Liver (tissue), 9 donors: ENCODE results near the gene PPP4R4. TPM values are rescaled to one million over a fixed set of nuclear protein-coding genes. Genes with fewer than 3 reads are reported as not detected.

ENCODE experiments used
- DNase-seq: peaks from one replicate; pipeline ENCODE4 v3.0.0-alpha.2; 2017; ENCODE audit warnings: low spot score
- H3K27ac ChIP-seq, 2 donors: one replicate each; pipeline ENCODE4 v1.7.0; 2013; ENCODE audit warnings: inconsistent platforms in 2 of 2, low read length in 2 of 2, control low read depth in 1 of 2, low read depth in 1 of 2, mild to moderate bottlenecking in 1 of 2
- H3K27me3 ChIP-seq, 4 donors: one replicate each; pipeline versions ENCODE4 v1.6.1 to v1.7.0; 2013; ENCODE audit warnings: low read length in 3 of 4, inconsistent platforms in 1 of 4, mild to moderate bottlenecking in 1 of 4, moderate library complexity in 1 of 4; ENCODE audit not compliant: control insufficient read depth in 4 of 4, insufficient read depth in 4 of 4
- H3K36me3 ChIP-seq, 4 donors: one replicate each; pipeline versions ENCODE4 v1.6.1 to v1.7.0; 2013; ENCODE audit warnings: low read length in 3 of 4, mild to moderate bottlenecking in 3 of 4, low read depth in 1 of 4, moderate library complexity in 1 of 4; ENCODE audit not compliant: control insufficient read depth in 4 of 4, insufficient read depth in 3 of 4
- H3K4me1 ChIP-seq, 4 donors: one replicate each; pipeline versions ENCODE4 v1.6.1 to v1.7.0; 2013; ENCODE audit warnings: low read length in 3 of 4, mild to moderate bottlenecking in 3 of 4, moderate library complexity in 1 of 4; ENCODE audit not compliant: control insufficient read depth in 4 of 4, insufficient read depth in 4 of 4
- H3K4me3 ChIP-seq, 3 donors: one replicate each; pipeline versions ENCODE4 v1.6.1 to v1.7.0; 2013; ENCODE audit warnings: low read length in 3 of 3, control low read depth in 1 of 3, low read depth in 1 of 3, mild to moderate bottlenecking in 1 of 3
- H3K9ac ChIP-seq, 2 donors: one replicate each; pipeline ENCODE4 v1.7.0; 2013; ENCODE audit warnings: low read length in 2 of 2, mild to moderate bottlenecking in 2 of 2, moderate library complexity in 2 of 2, control low read depth in 1 of 2, low read depth in 1 of 2
- H3K9me3 ChIP-seq, 4 donors: one replicate each; pipeline versions ENCODE4 v1.6.1 to v1.7.0; 2013; ENCODE audit warnings: low read length in 3 of 4; ENCODE audit not compliant: control insufficient read depth in 4 of 4
- CTCF ChIP-seq: fragments of 150-350 bp; IDR thresholded peaks from 2 replicates; pipeline ENCODE4 v1.5.1; 2017; ENCODE audit warnings: improper control_type of control experiment, low read depth, low read length; ENCODE audit not compliant: missing input control
- EGR1 ChIP-seq, 2 donors: IDR thresholded peaks; 2 replicates each; pipeline ENCODE4 v1.6.1; 2016 to 2018; ENCODE audit warnings: antibody characterized with exemption in 2 of 2, low read depth in 2 of 2
- FOXA1 ChIP-seq: IDR thresholded peaks from 2 replicates; pipeline ENCODE4 v1.6.1; 2016; ENCODE audit warnings: antibody characterized with exemption
- FOXA2 ChIP-seq: IDR thresholded peaks from 2 replicates; pipeline ENCODE4 v1.6.1; 2016; ENCODE audit warnings: antibody characterized with exemption
- GABPA ChIP-seq, 2 donors: IDR thresholded peaks in 1 of 2; conservative IDR thresholded peaks in 1 of 2; 2 replicates each; pipeline ENCODE4 v1.6.1; 2016; ENCODE audit warnings: antibody characterized with exemption in 2 of 2, mild to moderate bottlenecking in 1 of 2, moderate library complexity in 1 of 2
- HNF4A ChIP-seq, 2 donors: conservative IDR thresholded peaks; 2 replicates each; pipeline ENCODE4 v1.6.1; 2016; ENCODE audit warnings: antibody characterized with exemption in 2 of 2, mild to moderate bottlenecking in 2 of 2
- HNF4G ChIP-seq: IDR thresholded peaks from 2 replicates; pipeline ENCODE4 v1.6.1; 2016; ENCODE audit warnings: antibody characterized with exemption
- JUND ChIP-seq, 2 donors: IDR thresholded peaks; 2 replicates each; pipeline ENCODE4 v1.6.1; 2016; ENCODE audit warnings: antibody characterized with exemption in 2 of 2
- NR2F2 ChIP-seq: IDR thresholded peaks from 2 replicates; pipeline ENCODE4 v1.6.1; 2016; ENCODE audit warnings: antibody characterized with exemption
- RAD21 ChIP-seq, 2 donors: IDR thresholded peaks; 2 replicates each; pipeline ENCODE4 v1.6.1; 2016; ENCODE audit warnings: antibody characterized with exemption in 2 of 2, mild to moderate bottlenecking in 2 of 2
- REST ChIP-seq: IDR thresholded peaks from 2 replicates; pipeline ENCODE4 v1.6.1; 2016; ENCODE audit warnings: antibody characterized with exemption, mild to moderate bottlenecking
- RXRA ChIP-seq, 2 donors: IDR thresholded peaks; 2 replicates each; pipeline ENCODE4 v1.6.1; 2017 to 2018; ENCODE audit warnings: antibody characterized with exemption in 2 of 2, mild to moderate bottlenecking in 1 of 2
- SP1 ChIP-seq: IDR thresholded peaks from 2 replicates; pipeline ENCODE4 v1.6.1; 2018; ENCODE audit warnings: antibody characterized with exemption, mild to moderate bottlenecking
- TAF1 ChIP-seq: conservative IDR thresholded peaks from 2 replicates; pipeline ENCODE4 v1.6.1; 2016; ENCODE audit warnings: antibody characterized with exemption, mild to moderate bottlenecking
- YY1 ChIP-seq: IDR thresholded peaks from 2 replicates; pipeline ENCODE4 v1.6.1; 2016; ENCODE audit warnings: antibody characterized with exemption, mild to moderate bottlenecking
- WGBS: extraction: QIAGEN DNeasy Blood & Tissue Kit; methylation state at CpG from one replicate; pipeline ENCODE4 v1.1.7; 2013; 5-methylcytosine and 5-hydroxymethylcytosine counted together
- polyA plus RNA-seq, 2 donors: library from polyadenylated mRNA; stranded (reverse) in 1 of 2; unstranded in 1 of 2; fragments of 200-250 nt in 1 of 2; fragments of >200 nt in 1 of 2; fragmentation: Nextera tagmentation in 1 of 2; extraction: Ambion mirVana in 1 of 2; gene quantifications; one replicate each; pipeline versions ENCODE4 v1.2.1 to v1.2.3, GENCODE V29; 2013 to 2015
- total RNA-seq, 2 donors: library from RNA; depleted of rRNA; stranded (reverse); fragments of >200 nt; gene quantifications; one replicate each; pipeline ENCODE4 v1.2.3, GENCODE V29; 2014
- TF ChIP-seq, protein P1 (sequence below): IDR thresholded peaks from 2 replicates; pipeline ENCODE4 v1.6.1; 2016; ENCODE audit warnings: antibody characterized with exemption
- TF ChIP-seq, protein P2 (sequence below): IDR thresholded peaks from 2 replicates; pipeline ENCODE4 v1.6.1; 2016; ENCODE audit warnings: antibody characterized with exemption
- TF ChIP-seq, protein P3 (sequence below): IDR thresholded peaks from 2 replicates; pipeline ENCODE4 v1.6.1; 2016; ENCODE audit warnings: antibody characterized with exemption
- donor health status: healthy.
- donor health status: healthy.
- donor health status: healthy.
- donor health status: healthy.
- donor health status: healthy.

The PPP4R4 gene
- total and polyA plus RNA-seq, 4 donors = 0.52 to 2.4 (median 0.99) TPM

GRCh38 chr14:94192536-94192935, 18.4 kb downstream of the PPP4R4 start:
- no peak for DNase-seq
- no peaks in the 10 kb centered on the region for H3K4me1 ChIP-seq
- H3K27ac ChIP-seq = no peak overlapping the region
- TF ChIP-seq TAF1 (no peak), NR2F2 (no peak), YY1 (no peak), JUND (IDR thresholded peaks at IDR 0.05) (no peak), EGR1 (IDR thresholded peaks at IDR 0.05; ENCODE audit: low read depth in 2 of 2) (no peak), FOXA2 (no peak), REST (no peak), GABPA (IDR thresholded peaks at IDR 0.05 in 1 of 2, conservative IDR thresholded peaks at IDR 0.05 in 1 of 2) (no peak)
- H3K9ac ChIP-seq = no peak overlapping the region
- H3K36me3 ChIP-seq = no peaks in the 10 kb centered on the region
- WGBS = 83% methylated on average over 1 of the region's 1 CpG
- no peaks in the 10 kb centered on the region for H3K27me3 ChIP-seq
- H3K4me3 ChIP-seq = no peak overlapping the region
- no peaks in the 10 kb centered on the region for H3K9me3 ChIP-seq

- WGBS = 77% methylated on average over 1 of the region's 1 CpG
- no peak overlapping the region for H3K4me3 ChIP-seq
- no peak for DNase-seq
- H3K36me3 ChIP-seq = no peaks in the 10 kb centered on the region
- H3K27me3 ChIP-seq = no peaks in the 10 kb centered on the region
- no peaks in the 10 kb centered on the region for H3K9me3 ChIP-seq
- no peak overlapping the region for H3K9ac ChIP-seq
- TF ChIP-seq NR2F2 (no peak), JUND (IDR thresholded peaks at IDR 0.05) (no peak), HNF4G (no peak), RXRA (IDR thresholded peaks at IDR 0.05) (no peak), CTCF (no peak), REST (no peak), FOXA1 (no peak), RAD21 (IDR thresholded peaks at IDR 0.05) (no peak), FOXA2 (no peak), SP1 (no peak), TAF1 (no peak), GABPA (IDR thresholded peaks at IDR 0.05 in 1 of 2, conservative IDR thresholded peaks at IDR 0.05 in 1 of 2) (no peak), YY1 (no peak), EGR1 (IDR thresholded peaks at IDR 0.05; ENCODE audit: low read depth in 2 of 2) (no peak), HNF4A (conservative IDR thresholded peaks at IDR 0.05) (no peak)
- TF ChIP-seq, protein P1, sequence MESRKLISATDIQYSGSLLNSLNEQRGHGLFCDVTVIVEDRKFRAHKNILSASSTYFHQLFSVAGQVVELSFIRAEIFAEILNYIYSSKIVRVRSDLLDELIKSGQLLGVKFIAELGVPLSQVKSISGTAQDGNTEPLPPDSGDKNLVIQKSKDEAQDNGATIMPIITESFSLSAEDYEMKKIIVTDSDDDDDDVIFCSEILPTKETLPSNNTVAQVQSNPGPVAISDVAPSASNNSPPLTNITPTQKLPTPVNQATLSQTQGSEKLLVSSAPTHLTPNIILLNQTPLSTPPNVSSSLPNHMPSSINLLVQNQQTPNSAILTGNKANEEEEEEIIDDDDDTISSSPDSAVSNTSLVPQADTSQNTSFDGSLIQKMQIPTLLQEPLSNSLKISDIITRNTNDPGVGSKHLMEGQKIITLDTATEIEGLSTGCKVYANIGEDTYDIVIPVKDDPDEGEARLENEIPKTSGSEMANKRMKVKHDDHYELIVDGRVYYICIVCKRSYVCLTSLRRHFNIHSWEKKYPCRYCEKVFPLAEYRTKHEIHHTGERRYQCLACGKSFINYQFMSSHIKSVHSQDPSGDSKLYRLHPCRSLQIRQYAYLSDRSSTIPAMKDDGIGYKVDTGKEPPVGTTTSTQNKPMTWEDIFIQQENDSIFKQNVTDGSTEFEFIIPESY = no peak
- TF ChIP-seq, protein P2, sequence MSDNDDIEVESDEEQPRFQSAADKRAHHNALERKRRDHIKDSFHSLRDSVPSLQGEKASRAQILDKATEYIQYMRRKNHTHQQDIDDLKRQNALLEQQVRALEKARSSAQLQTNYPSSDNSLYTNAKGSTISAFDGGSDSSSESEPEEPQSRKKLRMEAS = no peak
- TF ChIP-seq, protein P3, sequence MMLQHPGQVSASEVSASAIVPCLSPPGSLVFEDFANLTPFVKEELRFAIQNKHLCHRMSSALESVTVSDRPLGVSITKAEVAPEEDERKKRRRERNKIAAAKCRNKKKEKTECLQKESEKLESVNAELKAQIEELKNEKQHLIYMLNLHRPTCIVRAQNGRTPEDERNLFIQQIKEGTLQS = no peak
- no peak overlapping the region for H3K27ac ChIP-seq
- H3K4me1 ChIP-seq = no peaks in the 10 kb centered on the region
Observed at GRCh38 chr14:94193776-94194175, 19.7 kb downstream of the PPP4R4 start.
